DOHH2 (cell line): ENCODE measurements around the gene MYO1A.

ENCODE experiments used
- H3F3A ChIP-seq: fragments of 200-600 bp; sonication (generic), shearing (Covaris generic); 2 replicates; pipeline ENCODE4 v1.6.0; 2016; ENCODE audit warnings: antibody characterized with exemption, mild to moderate bottlenecking; ENCODE audit not compliant: control insufficient read depth, insufficient read depth
- H3K27ac ChIP-seq: fragments of 200-600 bp; sonication (generic); 2 replicates; pipeline ENCODE4 v1.5.1; 2014; ENCODE audit warnings: low read depth, mild to moderate bottlenecking, low read length, moderate library complexity
- H3K27me3 ChIP-seq: fragments of 200-600 bp; sonication (generic); 2 replicates; pipeline ENCODE4 v1.6.1; 2014; ENCODE audit warnings: mild to moderate bottlenecking, low read length, mixed read lengths; ENCODE audit not compliant: control insufficient read depth
- H3K36me3 ChIP-seq: fragments of 200-600 bp; sonication (generic); 2 replicates; pipeline ENCODE4 v1.6.1; 2014; ENCODE audit warnings: mild to moderate bottlenecking, low read length, moderate library complexity, mixed read lengths; ENCODE audit not compliant: control insufficient read depth
- H3K4me1 ChIP-seq: fragments of 200-600 bp; sonication (generic); 2 replicates; pipeline ENCODE4 v1.6.1; 2014; ENCODE audit warnings: mild to moderate bottlenecking, low read length, mixed read lengths; ENCODE audit not compliant: control insufficient read depth
- H3K4me2 ChIP-seq: fragments of 200-600 bp; sonication (generic); 2 replicates; pipeline ENCODE4 v1.6.0; 2014; ENCODE audit warnings: mild to moderate bottlenecking, low read length, moderate library complexity
- H3K4me3 ChIP-seq: fragments of 200-600 bp; sonication (generic); 2 replicates; pipeline ENCODE4 v1.5.1; 2014; ENCODE audit warnings: mild to moderate bottlenecking, low read length, mixed read lengths
- H3K79me2 ChIP-seq: fragments of 200-600 bp; sonication (generic); 2 replicates; pipeline ENCODE4 v1.6.1; 2014; ENCODE audit warnings: mild to moderate bottlenecking, low read length, mixed read lengths; ENCODE audit not compliant: control insufficient read depth
- H3K9me2 ChIP-seq: fragments of 200-600 bp; sonication (generic); replicated peaks from 2 replicates; pipeline ENCODE4 v1.6.1; 2014; ENCODE audit warnings: mild to moderate bottlenecking, low read length, mixed read lengths; ENCODE audit not compliant: control insufficient read depth
- H3K9me3 ChIP-seq: fragments of 200-600 bp; sonication (generic); 2 replicates; pipeline ENCODE4 v1.6.1; 2014; ENCODE audit warnings: antibody characterized with exemption, low read length, mixed read lengths; ENCODE audit not compliant: control insufficient read depth, insufficient read depth
- H4K20me1 ChIP-seq: fragments of 200-600 bp; sonication (generic); 2 replicates; pipeline ENCODE4 v1.6.0; 2014; ENCODE audit warnings: low read depth, mild to moderate bottlenecking, antibody characterized with exemption, low read length, moderate library complexity; ENCODE audit not compliant: control insufficient read depth, insufficient read depth
- EZH2phosphoT487 ChIP-seq: fragments of 200-600 bp; sonication (generic); IDR thresholded peaks from 2 replicates; pipeline ENCODE4 v1.6.1; 2017; ENCODE audit warnings: borderline replicate concordance, mild to moderate bottlenecking, antibody characterized with exemption, low read length, moderate library complexity, mixed read lengths
- TF ChIP-seq, protein P1 (sequence below): fragments of 200-600 bp; sonication (generic); IDR thresholded peaks from one replicate; pipeline ENCODE4 v1.5.1; 2014; ENCODE audit warnings: antibody characterized with exemption, mild to moderate bottlenecking, low read depth, low read length; ENCODE audit not compliant: poor library complexity, severe bottlenecking

Gene MYO1A

DNA sequence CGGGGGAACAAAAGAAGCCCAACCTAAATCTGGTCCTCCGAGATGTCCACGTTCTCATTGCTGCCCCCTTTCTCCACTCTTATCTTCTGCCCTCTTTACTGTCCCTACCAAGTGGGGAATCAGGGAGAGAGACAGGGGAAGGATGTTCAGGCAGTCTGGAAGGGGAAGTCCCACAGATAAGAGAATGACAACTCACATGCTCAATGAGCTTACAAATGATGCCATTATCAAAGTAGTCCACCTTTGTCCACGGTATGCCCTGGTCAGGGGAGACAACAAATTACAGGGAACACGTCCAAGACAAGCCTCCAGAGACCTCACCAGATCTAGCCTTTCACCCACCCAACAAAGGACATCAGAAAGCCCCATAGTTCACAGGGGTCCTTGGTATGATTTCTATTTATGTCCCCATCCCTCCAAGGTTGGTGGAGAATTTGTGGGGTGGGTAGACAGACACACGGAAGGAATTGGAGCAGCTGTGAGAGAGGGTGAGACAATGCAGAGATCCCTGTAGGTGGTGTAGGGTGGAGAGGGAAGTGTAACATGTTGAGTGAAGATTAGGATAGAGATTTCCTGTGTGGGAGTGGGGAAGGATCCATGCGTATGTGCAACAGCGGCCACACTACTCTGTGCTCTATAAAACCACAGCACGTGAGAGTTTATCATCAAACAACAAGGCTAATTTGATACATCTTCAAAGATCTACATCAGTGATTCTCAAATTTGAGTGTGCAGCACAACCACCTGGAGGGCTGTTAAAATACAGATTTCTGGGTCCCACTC, 10.7 kb downstream of the MYO1A start:
- H3K36me3 ChIP-seq: no peaks in the 10 kb centered on the region
- no peak overlapping the region for H3K27ac ChIP-seq
- H3K9me3 ChIP-seq: no peaks in the 10 kb centered on the region
- peaks cover 19% of the 10 kb centered on the region; the same call in 1 of the 2 replicates for H3K27me3 ChIP-seq
- H3K9me2 ChIP-seq: no peaks in the 10 kb centered on the region
- no peak overlapping the region for H3K4me3 ChIP-seq
- H3F3A ChIP-seq: no peaks in the 10 kb centered on the region
- no peaks in the 10 kb centered on the region for H3K79me2 ChIP-seq
- no peaks in the 10 kb centered on the region for H4K20me1 ChIP-seq
- H3K4me1 ChIP-seq: no peaks in the 10 kb centered on the region
- TF ChIP-seq, protein P1, sequence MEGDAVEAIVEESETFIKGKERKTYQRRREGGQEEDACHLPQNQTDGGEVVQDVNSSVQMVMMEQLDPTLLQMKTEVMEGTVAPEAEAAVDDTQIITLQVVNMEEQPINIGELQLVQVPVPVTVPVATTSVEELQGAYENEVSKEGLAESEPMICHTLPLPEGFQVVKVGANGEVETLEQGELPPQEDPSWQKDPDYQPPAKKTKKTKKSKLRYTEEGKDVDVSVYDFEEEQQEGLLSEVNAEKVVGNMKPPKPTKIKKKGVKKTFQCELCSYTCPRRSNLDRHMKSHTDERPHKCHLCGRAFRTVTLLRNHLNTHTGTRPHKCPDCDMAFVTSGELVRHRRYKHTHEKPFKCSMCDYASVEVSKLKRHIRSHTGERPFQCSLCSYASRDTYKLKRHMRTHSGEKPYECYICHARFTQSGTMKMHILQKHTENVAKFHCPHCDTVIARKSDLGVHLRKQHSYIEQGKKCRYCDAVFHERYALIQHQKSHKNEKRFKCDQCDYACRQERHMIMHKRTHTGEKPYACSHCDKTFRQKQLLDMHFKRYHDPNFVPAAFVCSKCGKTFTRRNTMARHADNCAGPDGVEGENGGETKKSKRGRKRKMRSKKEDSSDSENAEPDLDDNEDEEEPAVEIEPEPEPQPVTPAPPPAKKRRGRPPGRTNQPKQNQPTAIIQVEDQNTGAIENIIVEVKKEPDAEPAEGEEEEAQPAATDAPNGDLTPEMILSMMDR: no peak
- no peak for TF ChIP-seq EZH2phosphoT487
- no peak overlapping the region for H3K4me2 ChIP-seq

DNA sequence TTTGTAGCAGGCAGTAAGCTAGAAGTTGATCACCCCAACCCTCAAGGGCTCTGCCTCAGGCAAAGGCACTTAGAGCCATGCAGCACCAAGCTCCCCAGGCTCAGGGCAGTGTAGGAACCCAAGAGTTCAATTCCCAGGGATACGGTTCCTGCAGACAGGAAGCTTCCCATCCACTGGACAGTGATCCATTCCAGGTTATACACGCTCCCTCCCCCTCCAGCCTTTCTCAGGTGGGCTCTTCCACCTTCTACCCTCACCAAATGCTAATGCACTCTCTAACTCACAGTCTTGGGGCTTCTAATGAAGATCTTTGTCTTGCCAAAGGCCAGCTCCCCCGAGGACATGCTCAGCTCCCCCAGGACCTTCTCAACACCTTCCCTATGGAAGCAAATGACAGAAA, 12.7 kb downstream of the MYO1A start:
- no peak overlapping the region for H3K4me2 ChIP-seq
- H3K27me3 ChIP-seq: peaks cover 5% of the 10 kb centered on the region; the same call in 1 of the 2 replicates
- no peaks in the 10 kb centered on the region for H3K9me3 ChIP-seq
- no peak overlapping the region for H3K4me3 ChIP-seq
- no peak for TF ChIP-seq EZH2phosphoT487
- TF ChIP-seq, protein P1: no peak
- H3K9me2 ChIP-seq: no peaks in the 10 kb centered on the region
- no peaks in the 10 kb centered on the region for H3K79me2 ChIP-seq
- H3K4me1 ChIP-seq: no peaks in the 10 kb centered on the region
- no peaks in the 10 kb centered on the region for H4K20me1 ChIP-seq
- H3F3A ChIP-seq: no peaks in the 10 kb centered on the region
- no peak overlapping the region for H3K27ac ChIP-seq
- H3K36me3 ChIP-seq: no peaks in the 10 kb centered on the region

DNA sequence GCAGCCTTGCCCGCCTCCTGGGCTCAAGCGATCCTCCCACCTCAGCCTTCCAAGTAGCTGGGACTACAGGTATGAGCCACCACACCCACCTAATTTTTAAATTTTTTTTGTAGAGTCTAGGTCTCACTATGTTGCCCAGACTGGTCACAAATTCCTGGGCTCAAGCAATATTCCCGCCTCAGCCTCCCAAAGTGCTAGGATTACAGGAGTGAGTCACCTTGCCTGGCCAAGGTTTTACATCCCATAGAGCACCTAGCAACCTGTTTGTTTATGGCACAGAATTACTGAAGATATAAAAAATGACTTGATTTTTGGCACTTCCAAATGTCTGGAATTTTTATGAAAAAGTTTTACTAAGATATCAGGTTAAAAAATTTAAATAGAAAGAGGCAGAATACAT, 16.5 kb downstream of the MYO1A start:
- no peaks in the 10 kb centered on the region for H3K9me3 ChIP-seq
- no peak overlapping the region for H3K4me2 ChIP-seq
- no peaks in the 10 kb centered on the region for H3K27me3 ChIP-seq
- no peaks in the 10 kb centered on the region for H3K9me2 ChIP-seq
- H3K27ac ChIP-seq: no peak overlapping the region
- no peaks in the 10 kb centered on the region for H3K36me3 ChIP-seq
- no peak overlapping the region for H3K4me3 ChIP-seq
- TF ChIP-seq, protein P1: no peak
- TF ChIP-seq EZH2phosphoT487: no peak
- no peaks in the 10 kb centered on the region for H3F3A ChIP-seq
- H4K20me1 ChIP-seq: no peaks in the 10 kb centered on the region
- H3K4me1 ChIP-seq: peaks cover 14% of the 10 kb centered on the region
- no peaks in the 10 kb centered on the region for H3K79me2 ChIP-seq
